ENCODE results near the gene SCYL2. TPM values are rescaled to one million over a fixed set of nuclear protein-coding genes. Genes with fewer than 3 reads are reported as not detected.

SCYL2 gene
- polyA plus RNA-seq, 1 donor (not counting 4 experiments of a cell fraction or from before 2014, with no cell fraction given), result 31.5 TPM

DNA sequence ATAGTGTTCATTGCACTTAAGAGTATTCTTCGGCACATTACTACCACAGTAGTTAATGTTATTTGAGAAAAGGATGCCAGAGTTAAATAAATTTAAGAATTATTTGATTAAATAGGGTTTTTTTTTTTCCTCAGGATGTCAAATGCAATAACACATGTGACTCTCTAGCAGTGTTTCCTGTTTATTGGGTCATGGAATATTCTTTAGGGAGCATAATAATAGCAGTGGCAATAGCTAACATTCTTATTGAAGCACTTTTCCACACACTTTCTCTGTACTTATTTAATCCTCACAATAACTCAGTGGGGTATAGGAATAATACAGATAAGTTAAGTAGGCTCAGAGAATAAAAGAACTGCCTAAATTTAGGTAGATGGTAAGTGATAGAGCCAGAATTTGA is 44.3 kb downstream of the SCYL2 start:
- Histone ChIP-seq H3K4me2 (ENCODE audit: control insufficient read depth, extremely low read depth, insufficient read depth, low read depth, low read length) (no peak overlapping the region), H3K79me2 (ENCODE audit: control insufficient read depth, insufficient read depth, low read length) (no peaks in the 10 kb centered on the region), H3K9me1 (ENCODE audit: control insufficient read depth, extremely low read depth, insufficient read depth, low read length) (no peaks in the 10 kb centered on the region), H3K27me3 (ENCODE audit: control insufficient read depth, extremely low read depth, insufficient read depth, low read length) (no peaks in the 10 kb centered on the region), H2AFZ (ENCODE audit: control insufficient read depth, low read length) (no peak overlapping the region), H3K4me3 (ENCODE audit: control insufficient read depth in 2 of 3, extremely low read depth in 1 of 3, insufficient read depth in 2 of 3, low read depth in 1 of 3, low read length in 3 of 3) (no peak overlapping the region), H3K36me3 (ENCODE audit: control insufficient read depth in 2 of 2, extremely low read depth in 1 of 2, insufficient read depth in 2 of 2, low read length in 2 of 2) (peaks cover 6 to 8% of the 10 kb centered on the region in 2 experiments), H3K9ac (ENCODE audit: control insufficient read depth, extremely low read depth, insufficient read depth, low read length) (no peak overlapping the region), H4K20me1 (ENCODE audit: control insufficient read depth, extremely low read depth, insufficient read depth, low read length) (no peaks in the 10 kb centered on the region), H3K9me3 (ENCODE audit: control insufficient read depth, low read depth, low read length) (no peaks in the 10 kb centered on the region), H3K4me1 (ENCODE audit: control insufficient read depth, extremely low read depth, insufficient read depth, low read length) (no peaks in the 10 kb centered on the region), H3K27ac (ENCODE audit: control insufficient read depth, insufficient read depth, low read length) (no peak overlapping the region)
- TF ChIP-seq CTCF (optimal IDR thresholded peaks at IDR 0.05 in 1 of 3, IDR thresholded peaks at IDR 0.05 in 1 of 3, conservative IDR thresholded peaks at IDR 0.05 in 1 of 3; ENCODE audit: extremely low read depth in 1 of 3, insufficient read depth in 2 of 3, low read length in 3 of 3) (no peak), EZH2 (IDR thresholded peaks at IDR 0.05; ENCODE audit: low read length) (no peak)
- FAIRE-seq, result no peak
- DNase-seq (ENCODE audit: low read depth, low spot score), result no peak
- dilution Hi-C loops (cut with MboI; ENCODE audit: extremely low pct_ligation_motif_present, low sequenced_read_pairs), result no loop called here

DNA sequence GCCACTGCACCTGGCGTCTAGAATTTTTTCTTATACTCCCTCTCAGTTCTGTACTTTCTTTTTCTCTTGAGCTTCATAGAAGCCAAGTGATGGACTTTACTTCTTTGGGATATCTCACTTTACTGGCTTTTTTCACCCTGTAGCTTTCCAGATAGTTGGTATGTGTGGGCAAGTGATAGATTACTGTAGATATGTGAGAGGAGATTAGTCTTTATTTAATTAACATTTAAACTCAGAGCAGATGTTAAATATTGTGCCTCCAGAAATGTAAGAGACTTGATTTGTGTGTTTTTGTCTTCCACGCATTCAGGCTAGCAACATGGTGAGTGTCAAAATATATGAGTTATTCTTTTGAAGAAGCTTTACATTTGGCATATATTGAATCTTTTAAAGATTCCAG is 50.4 kb downstream of the SCYL2 start:
- H3K9ac ChIP-seq (ENCODE audit: control insufficient read depth, extremely low read depth, insufficient read depth, low read length), result no peak overlapping the region
- no peaks in the 10 kb centered on the region for H3K9me3 ChIP-seq (ENCODE audit: control insufficient read depth, low read depth, low read length)
- no peaks in the 10 kb centered on the region for H3K27me3 ChIP-seq (ENCODE audit: control insufficient read depth, extremely low read depth, insufficient read depth, low read length)
- dilution Hi-C loops (cut with MboI; ENCODE audit: extremely low pct_ligation_motif_present, low sequenced_read_pairs), result no loop called here
- no peak overlapping the region for H3K4me3 ChIP-seq (ENCODE audit: control insufficient read depth in 2 of 3, extremely low read depth in 1 of 3, insufficient read depth in 2 of 3, low read depth in 1 of 3, low read length in 3 of 3)
- H3K27ac ChIP-seq (ENCODE audit: control insufficient read depth, insufficient read depth, low read length), result no peak overlapping the region
- peaks cover 6 to 12% of the 10 kb centered on the region in 2 experiments for H3K36me3 ChIP-seq (ENCODE audit: control insufficient read depth in 2 of 2, extremely low read depth in 1 of 2, insufficient read depth in 2 of 2, low read length in 2 of 2)
- no peaks in the 10 kb centered on the region for H3K4me1 ChIP-seq (ENCODE audit: control insufficient read depth, extremely low read depth, insufficient read depth, low read length)
- no peak for DNase-seq (ENCODE audit: low read depth, low spot score)
- no peak overlapping the region for H2AFZ ChIP-seq (ENCODE audit: control insufficient read depth, low read length)
- no peaks in the 10 kb centered on the region for H4K20me1 ChIP-seq (ENCODE audit: control insufficient read depth, extremely low read depth, insufficient read depth, low read length)
- peak; percentile 32 for FAIRE-seq
- no peak for TF ChIP-seq CTCF (optimal IDR thresholded peaks at IDR 0.05 in 1 of 3, IDR thresholded peaks at IDR 0.05 in 1 of 3, conservative IDR thresholded peaks at IDR 0.05 in 1 of 3; ENCODE audit: extremely low read depth in 1 of 3, insufficient read depth in 2 of 3, low read length in 3 of 3)
- TF ChIP-seq EZH2 (IDR thresholded peaks at IDR 0.05; ENCODE audit: low read length), result no peak
- H3K79me2 ChIP-seq (ENCODE audit: control insufficient read depth, insufficient read depth, low read length), result no peaks in the 10 kb centered on the region
- no peaks in the 10 kb centered on the region for H3K9me1 ChIP-seq (ENCODE audit: control insufficient read depth, extremely low read depth, insufficient read depth, low read length)
- H3K4me2 ChIP-seq (ENCODE audit: control insufficient read depth, extremely low read depth, insufficient read depth, low read depth, low read length), result no peak overlapping the region
